GM12864 (cell line): Measurements from ENCODE around the gene LRRC47.

Experiments used
- DNase-seq: peaks from one replicate; pipeline ENCODE4 v3.0.0-alpha.2; 2011; ENCODE audit warnings: low read depth
- H3K4me3 ChIP-seq: 2 replicates; pipeline ENCODE4 v1.5.1; 2011; ENCODE audit warnings: mild to moderate bottlenecking, low read depth, low read length, control low read depth
- CTCF ChIP-seq: IDR thresholded peaks from 2 replicates; pipeline ENCODE4 v1.5.1; 2011; ENCODE audit warnings: low read depth, mild to moderate bottlenecking, moderate library complexity, low read length, control low read depth, inconsistent platforms; ENCODE audit errors: missing control alignments

Gene LRRC47

DNA sequence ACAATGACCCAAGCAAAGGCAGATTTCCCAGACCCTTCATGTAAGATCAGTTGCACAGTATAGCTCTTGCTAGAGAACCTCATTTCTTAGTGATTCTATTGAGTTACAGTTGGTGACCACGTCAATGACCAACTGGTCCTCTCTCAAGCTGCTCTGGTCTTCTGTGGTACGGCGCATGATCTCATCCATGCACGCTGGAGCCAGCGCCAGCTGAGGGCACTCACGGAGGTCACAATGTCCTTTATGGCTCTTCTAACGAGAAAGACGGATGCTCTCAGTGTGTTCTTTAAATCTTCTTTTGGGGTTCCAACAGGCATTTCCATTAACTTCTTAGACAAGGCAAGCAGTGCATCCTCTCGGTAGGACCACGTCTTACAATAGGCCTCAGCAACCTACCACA lies 38.4 kb upstream of the LRRC47 start:
- no peak overlapping the region for H3K4me3 ChIP-seq
- no peak for TF ChIP-seq CTCF
- no peak for DNase-seq

DNA sequence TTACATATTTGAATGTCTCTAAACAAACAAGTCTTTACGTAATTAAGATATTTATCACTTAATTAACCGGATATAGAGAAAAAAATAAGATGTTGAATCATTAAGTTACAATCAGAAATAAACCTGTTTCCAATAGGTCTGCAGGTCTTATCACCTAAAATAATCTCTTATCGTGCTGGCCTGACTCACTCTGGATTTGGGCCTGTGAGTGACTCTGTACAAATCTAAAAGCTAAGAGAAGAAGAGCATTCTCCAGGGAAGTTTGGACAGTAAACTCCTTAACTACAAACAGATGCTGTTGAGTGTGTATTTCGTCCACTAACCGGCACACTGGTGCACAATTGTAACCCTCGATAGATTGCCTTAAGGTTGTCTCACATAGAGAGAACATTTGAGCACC lies 35.4 kb upstream of the LRRC47 start:
- TF ChIP-seq CTCF: no peak
- DNase-seq: no peak
- H3K4me3 ChIP-seq: no peak overlapping the region

DNA sequence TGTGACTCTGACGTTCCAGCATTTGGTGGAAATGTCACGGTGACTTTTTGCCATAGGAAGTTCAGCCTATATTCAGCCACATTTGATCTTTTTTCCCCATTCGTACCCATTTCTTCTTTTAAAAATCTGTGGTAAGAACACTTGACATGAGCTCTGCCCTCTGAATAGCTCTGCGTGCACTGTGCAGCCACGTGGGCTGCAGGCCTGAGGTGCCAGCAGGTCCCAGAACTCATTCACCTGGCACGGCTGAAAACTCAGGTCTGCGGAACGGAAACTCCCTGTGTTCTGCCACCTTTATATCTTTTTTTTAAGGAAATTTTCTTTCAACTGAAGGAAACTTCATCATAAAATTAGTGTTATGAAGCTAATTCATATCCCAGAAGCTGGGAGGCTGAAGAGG lies 32.1 kb upstream of the LRRC47 start:
- no peak for DNase-seq
- no peak overlapping the region for H3K4me3 ChIP-seq
- no peak for TF ChIP-seq CTCF

DNA sequence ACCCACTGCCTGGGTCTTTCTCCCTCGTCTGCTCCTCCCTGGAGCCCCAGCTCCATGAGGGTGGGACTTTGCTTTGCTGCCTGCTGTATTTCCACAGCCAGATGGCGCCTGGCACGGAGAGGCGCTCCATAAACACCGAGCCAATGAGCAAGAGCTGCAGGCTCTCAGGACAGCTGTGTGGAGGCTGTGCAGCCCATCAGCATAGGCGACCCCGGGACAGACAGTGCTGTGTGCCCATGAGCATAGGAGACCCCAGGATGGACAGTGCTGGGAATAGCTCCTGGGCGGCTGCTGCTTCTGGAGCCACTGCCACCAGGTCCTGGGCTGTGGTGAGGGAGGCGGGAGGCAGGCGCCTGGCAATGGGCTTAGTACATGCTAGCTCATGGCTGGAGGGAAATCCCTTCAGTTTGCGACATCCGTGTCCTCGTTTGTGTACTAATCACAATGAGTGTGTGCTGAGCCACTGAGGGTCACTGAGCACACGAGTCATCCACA lies 31.6 kb upstream of the LRRC47 start:
- DNase-seq: no peak
- no peak overlapping the region for H3K4me3 ChIP-seq
- no peak for TF ChIP-seq CTCF

- no peak for TF ChIP-seq CTCF
- no peak for DNase-seq
- H3K4me3 ChIP-seq: no peak overlapping the region
Observed at GRCh38 chr1:3825356-3825755, 29.1 kb upstream of the LRRC47 start.

DNA sequence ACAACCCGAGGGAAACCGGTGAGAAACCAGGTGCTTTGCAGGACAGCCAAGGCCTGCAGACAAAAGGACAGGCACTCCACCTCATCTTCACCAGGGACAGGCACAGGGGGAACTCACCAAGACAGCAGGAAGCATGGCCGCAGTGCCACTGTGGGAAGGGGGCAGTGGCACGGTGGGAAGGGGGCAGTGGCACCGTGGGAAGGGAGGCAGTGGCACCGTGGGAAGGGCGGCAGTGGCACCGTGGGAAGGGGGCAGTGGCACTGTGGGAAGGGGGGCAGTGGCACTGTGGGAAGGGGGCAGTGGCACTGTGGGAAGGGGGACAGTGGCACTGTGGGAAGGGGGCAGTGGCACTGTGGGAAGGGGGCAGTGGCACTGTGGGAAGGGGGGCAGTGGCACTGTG lies 28.4 kb upstream of the LRRC47 start:
- no peak for TF ChIP-seq CTCF
- no peak overlapping the region for H3K4me3 ChIP-seq

DNA sequence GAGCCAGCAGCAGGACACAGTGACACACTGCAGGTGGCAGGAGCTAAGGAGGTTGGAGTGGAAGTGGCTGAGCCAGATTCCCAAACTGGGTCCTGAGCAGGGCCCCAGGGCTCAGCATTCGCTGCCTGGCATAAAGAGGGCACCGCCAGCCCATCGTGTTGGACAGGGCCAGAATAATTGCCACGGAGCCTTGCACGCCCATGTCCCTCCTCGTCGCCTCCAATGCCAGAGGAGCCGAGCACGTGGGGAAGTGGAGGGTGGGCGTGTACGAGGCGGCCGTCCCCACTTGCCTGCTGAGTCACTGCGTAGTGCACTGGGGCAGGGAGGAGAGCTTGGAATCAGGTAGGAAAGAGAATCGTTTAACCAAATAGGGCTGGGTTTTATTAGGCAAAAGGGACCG lies 26.1 kb upstream of the LRRC47 start:
- H3K4me3 ChIP-seq: no peak overlapping the region
- DNase-seq: no peak
- TF ChIP-seq CTCF: no peak

More for the DNA sequence above, 28.4 kb upstream of the LRRC47 start:
- no peak for DNase-seq
